ENCODE data around the gene SEMA4G.

SEMA4G gene

GRCh38 chr10:100977436-100977835, 8.1 kb downstream of the SEMA4G start:
- ATAC-seq (replicated peaks), result no peak
- H3K27ac Mint-ChIP-seq, result peak overlapping the region; percentile 25 to 62

GRCh38 chr10:100978121-100978900, 9.0 kb downstream of the SEMA4G start:
- H3K9me3 Mint-ChIP-seq, result no peaks in the 10 kb centered on the region
- no peak overlapping the region for H3K4me3 Mint-ChIP-seq
- peak overlapping the region in 1 of 2 donors; percentile 25 for H3K27ac Mint-ChIP-seq
- no peak for DNase-seq
- H3K27me3 Mint-ChIP-seq, result no peaks in the 10 kb centered on the region
- ATAC-seq (replicated peaks), result no peak
- H3K4me1 Mint-ChIP-seq (ENCODE audit: low read depth in 2 of 2), result peaks cover 0 to 2% of the 10 kb centered on the region in 2 donors
- H3K36me3 Mint-ChIP-seq (ENCODE audit: insufficient read depth), result peaks cover 19% of the 10 kb centered on the region

More at GRCh38 chr10:100977436-100977835, 8.1 kb downstream of the SEMA4G start:
- no peaks in the 10 kb centered on the region for H3K9me3 Mint-ChIP-seq
- no peak for DNase-seq
- H3K4me3 Mint-ChIP-seq, result no peak overlapping the region
- H3K4me1 Mint-ChIP-seq (ENCODE audit: low read depth in 2 of 2), result peaks cover 0 to 2% of the 10 kb centered on the region in 2 donors
- H3K36me3 Mint-ChIP-seq (ENCODE audit: insufficient read depth), result peaks cover 19% of the 10 kb centered on the region
- H3K27me3 Mint-ChIP-seq, result no peaks in the 10 kb centered on the region

DNA sequence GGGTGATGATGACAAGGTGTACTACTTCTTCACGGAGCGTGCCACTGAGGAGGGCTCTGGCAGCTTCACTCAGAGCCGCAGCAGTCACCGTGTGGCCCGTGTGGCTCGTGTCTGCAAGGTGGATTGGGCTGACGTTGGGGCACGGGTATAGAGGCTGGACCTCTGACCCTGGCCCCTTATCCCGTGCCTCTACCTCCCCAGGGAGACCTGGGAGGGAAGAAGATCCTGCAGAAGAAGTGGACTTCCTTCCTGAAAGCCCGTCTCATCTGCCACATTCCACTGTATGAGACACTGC, 9.5 kb downstream of the SEMA4G start:
- Mint-ChIP-seq H3K9me3 (no peaks in the 10 kb centered on the region), H3K4me3 (no peak overlapping the region), H3K36me3 (ENCODE audit: insufficient read depth) (peaks cover 19% of the 10 kb centered on the region), H3K27ac (peak overlapping the region in 1 of 2 donors; percentile 21), H3K27me3 (no peaks in the 10 kb centered on the region), H3K4me1 (ENCODE audit: low read depth in 2 of 2) (peaks cover 0 to 2% of the 10 kb centered on the region in 2 donors)
- DNase-seq (no peak), ATAC-seq (replicated peaks) (no peak)

DNA sequence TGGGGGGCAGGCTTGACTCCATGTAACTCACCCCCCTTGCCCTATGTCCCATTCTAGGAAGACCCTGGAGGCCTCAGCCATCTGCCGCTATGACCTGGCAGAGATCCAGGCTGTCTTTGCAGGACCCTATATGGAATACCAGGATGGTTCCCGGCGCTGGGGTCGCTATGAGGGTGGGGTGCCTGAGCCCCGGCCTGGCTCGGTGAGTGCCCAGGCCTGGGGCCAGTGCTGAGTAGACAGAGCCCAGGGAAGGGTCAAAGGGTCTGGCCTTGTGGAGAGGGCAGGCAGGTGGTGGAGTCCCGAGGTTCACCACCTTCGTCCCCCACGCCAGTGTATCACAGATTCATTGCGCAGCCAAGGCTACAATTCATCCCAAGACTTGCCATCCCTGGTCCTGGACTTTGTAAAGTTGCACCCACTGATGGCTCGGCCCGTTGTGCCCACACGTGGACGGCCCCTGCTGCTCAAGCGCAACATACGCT, 10.5 kb downstream of the SEMA4G start:
- H3K4me3 Mint-ChIP-seq, result no peak overlapping the region

GRCh38 chr10:100980311-100980710, 11.0 kb downstream of the SEMA4G start:
- Mint-ChIP-seq H3K27ac (no peak overlapping the region), H3K27me3 (no peaks in the 10 kb centered on the region), H3K9me3 (no peaks in the 10 kb centered on the region), H3K36me3 (ENCODE audit: insufficient read depth) (peaks cover 19% of the 10 kb centered on the region), H3K4me1 (ENCODE audit: low read depth in 2 of 2) (peaks cover 8 to 11% of the 10 kb centered on the region in 2 donors), H3K4me3 (no peak overlapping the region)
- ATAC-seq (replicated peaks) (no peak), DNase-seq (no peak)

More for the DNA sequence above, 10.5 kb downstream of the SEMA4G start:
- DNase-seq, result no peak
- ATAC-seq (replicated peaks), result no peak
- no peaks in the 10 kb centered on the region for H3K27me3 Mint-ChIP-seq
- H3K27ac Mint-ChIP-seq, result no peak overlapping the region
- H3K9me3 Mint-ChIP-seq, result no peaks in the 10 kb centered on the region
- H3K4me1 Mint-ChIP-seq (ENCODE audit: low read depth in 2 of 2), result peaks cover 7 to 9% of the 10 kb centered on the region in 2 donors
- peaks cover 19% of the 10 kb centered on the region for H3K36me3 Mint-ChIP-seq (ENCODE audit: insufficient read depth)

GRCh38 chr10:100980711-100981110, 11.4 kb downstream of the SEMA4G start:
- Mint-ChIP-seq H3K36me3 (ENCODE audit: insufficient read depth) (peaks cover 22% of the 10 kb centered on the region), H3K27ac (no peak overlapping the region), H3K9me3 (no peaks in the 10 kb centered on the region), H3K4me1 (ENCODE audit: low read depth in 2 of 2) (peaks cover 11 to 12% of the 10 kb centered on the region in 2 donors), H3K27me3 (no peaks in the 10 kb centered on the region), H3K4me3 (no peak overlapping the region)
- no peak for DNase-seq
- ATAC-seq (replicated peaks), result no peak

DNA sequence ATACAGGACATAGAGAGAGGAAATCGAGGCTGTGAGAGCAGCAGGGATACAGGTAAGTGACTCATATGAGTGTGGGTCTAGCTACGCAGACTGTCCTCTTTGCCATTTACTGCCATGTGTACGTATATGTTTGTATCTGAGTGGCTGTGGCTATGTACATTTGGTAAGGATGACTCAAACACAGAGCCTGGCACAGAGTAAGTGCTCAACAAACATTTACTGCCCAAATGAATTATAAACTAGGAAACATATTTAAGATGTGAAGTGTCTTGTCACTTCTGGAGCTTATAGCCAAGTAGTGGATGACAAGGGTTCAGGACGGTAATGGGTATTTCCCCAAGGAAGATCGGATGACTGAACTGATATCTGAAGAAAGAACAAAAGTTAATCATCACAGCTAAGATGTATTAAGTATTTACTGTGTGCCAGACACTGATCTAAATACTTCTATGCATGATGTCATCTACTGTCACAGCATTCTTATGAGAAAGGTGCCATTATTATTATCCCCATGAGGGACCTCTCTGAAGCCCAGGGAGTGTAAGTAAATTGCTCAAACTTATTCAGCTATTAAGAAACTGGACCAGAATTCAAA, 12.0 kb downstream of the SEMA4G start:
- no peak for ATAC-seq (replicated peaks)
- DNase-seq, result no peak
- Mint-ChIP-seq H3K27ac (no peak overlapping the region), H3K4me1 (ENCODE audit: low read depth in 2 of 2) (peaks cover 11 to 14% of the 10 kb centered on the region in 2 donors), H3K9me3 (no peaks in the 10 kb centered on the region), H3K27me3 (no peaks in the 10 kb centered on the region), H3K4me3 (no peak overlapping the region), H3K36me3 (ENCODE audit: insufficient read depth) (peaks cover 22% of the 10 kb centered on the region)

DNA sequence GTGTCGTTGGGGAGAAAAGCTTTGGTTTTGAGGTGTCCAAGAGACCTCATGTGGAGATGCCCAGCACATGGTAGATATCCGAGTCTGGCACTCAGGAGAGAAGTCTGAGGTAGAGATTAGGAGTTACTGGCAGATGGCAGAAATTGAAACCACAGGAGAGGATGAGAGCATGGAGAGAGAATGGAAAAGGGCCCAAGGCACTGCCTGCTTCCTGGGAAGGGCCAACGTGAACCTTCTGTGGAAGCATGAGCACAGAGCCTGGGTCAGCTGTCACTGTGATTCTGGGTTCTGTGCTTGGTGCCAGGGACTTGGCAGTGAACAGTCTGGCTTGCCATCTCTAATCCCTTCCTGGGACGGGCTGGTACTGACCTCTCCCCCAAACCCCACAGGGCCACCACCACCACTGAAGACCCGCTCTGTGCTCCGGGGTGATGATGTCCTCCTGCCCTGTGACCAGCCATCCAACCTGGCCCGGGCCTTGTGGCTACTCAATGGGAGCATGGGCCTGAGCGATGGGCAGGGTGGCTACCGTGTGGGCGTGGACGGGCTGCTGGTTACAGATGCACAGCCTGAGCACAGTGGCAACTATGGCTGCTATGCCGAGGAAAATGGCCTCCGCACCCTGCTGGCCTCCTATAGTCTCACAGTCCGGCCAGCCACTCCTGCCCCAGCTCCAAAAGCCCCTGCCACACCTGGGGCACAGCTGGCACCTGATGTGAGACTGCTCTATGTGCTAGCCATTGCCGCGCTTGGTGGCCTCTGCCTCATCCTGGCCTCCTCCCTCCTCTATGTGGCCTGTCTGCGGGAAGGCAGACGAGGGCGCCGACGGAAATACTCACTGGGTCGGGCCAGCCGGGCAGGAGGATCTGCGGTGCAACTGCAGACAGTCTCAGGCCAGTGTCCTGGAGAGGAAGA, 13.9 kb downstream of the SEMA4G start:
- H3K4me1 Mint-ChIP-seq (ENCODE audit: low read depth in 2 of 2), result peaks cover 27 to 28% of the 10 kb centered on the region in 2 donors
- no peak overlapping the region for H3K27ac Mint-ChIP-seq
- DNase-seq (no peak), ATAC-seq (replicated peaks) (no peak)
- H3K4me3 Mint-ChIP-seq, result no peak overlapping the region
- no peaks in the 10 kb centered on the region for H3K9me3 Mint-ChIP-seq
- no peaks in the 10 kb centered on the region for H3K27me3 Mint-ChIP-seq
- H3K36me3 Mint-ChIP-seq (ENCODE audit: insufficient read depth), result peaks cover 22% of the 10 kb centered on the region

GRCh38 chr10:100983868-100984671, 14.8 kb downstream of the SEMA4G start:
- ATAC-seq (replicated peaks) (no peak), DNase-seq (no peak)
- Mint-ChIP-seq H3K27ac (no peak overlapping the region), H3K36me3 (ENCODE audit: insufficient read depth) (peaks cover 22% of the 10 kb centered on the region), H3K9me3 (no peaks in the 10 kb centered on the region), H3K4me3 (no peak overlapping the region), H3K4me1 (ENCODE audit: low read depth in 2 of 2) (peaks cover 27 to 28% of the 10 kb centered on the region in 2 donors), H3K27me3 (no peaks in the 10 kb centered on the region)

- H3K27ac Mint-ChIP-seq, result no peak overlapping the region
- no peaks in the 10 kb centered on the region for H3K27me3 Mint-ChIP-seq
- H3K4me1 Mint-ChIP-seq (ENCODE audit: low read depth in 2 of 2), result peaks cover 27 to 28% of the 10 kb centered on the region in 2 donors
- ATAC-seq (replicated peaks) (no peak), DNase-seq (no peak)
- peaks cover 22% of the 10 kb centered on the region for H3K36me3 Mint-ChIP-seq (ENCODE audit: insufficient read depth)
- H3K9me3 Mint-ChIP-seq, result no peaks in the 10 kb centered on the region
- H3K4me3 Mint-ChIP-seq, result no peak overlapping the region
Observed at GRCh38 chr10:100984672-100985177, 15.4 kb downstream of the SEMA4G start.

GRCh38 chr10:100985336-100985735, 16.0 kb downstream of the SEMA4G start:
- Mint-ChIP-seq H3K36me3 (ENCODE audit: insufficient read depth) (peaks cover 22% of the 10 kb centered on the region), H3K27me3 (no peaks in the 10 kb centered on the region), H3K4me1 (ENCODE audit: low read depth in 2 of 2) (peaks cover 27 to 28% of the 10 kb centered on the region in 2 donors), H3K27ac (peak overlapping the region in 1 of 2 donors; percentile 51), H3K4me3 (peak overlapping the region; percentile 91 to 93), H3K9me3 (no peaks in the 10 kb centered on the region)
- no peak for ATAC-seq (replicated peaks)
- no peak for DNase-seq

GRCh38 chr10:100986623-100986951, 17.3 kb downstream of the SEMA4G start:
- H3K9me3 Mint-ChIP-seq, result no peaks in the 10 kb centered on the region
- no peak for ATAC-seq (replicated peaks)
- H3K4me3 Mint-ChIP-seq, result peak overlapping the region; percentile 91 to 93
- DNase-seq, result no peak
- H3K27ac Mint-ChIP-seq, result peak overlapping the region; percentile 88 to 94
- peaks cover 27 to 31% of the 10 kb centered on the region in 2 donors for H3K4me1 Mint-ChIP-seq (ENCODE audit: low read depth in 2 of 2)
- no peaks in the 10 kb centered on the region for H3K27me3 Mint-ChIP-seq
- peaks cover 21% of the 10 kb centered on the region for H3K36me3 Mint-ChIP-seq (ENCODE audit: insufficient read depth)

Data from effector memory CD8-positive, alpha-beta T cell (primary cell).